HG03439 (cell line): ENCODE measurements around the gene FZD2.
"Not testable (repeated sequence)": the region's sequence is repeated elsewhere in the genome, so short reads cannot be mapped to it uniquely, and the experiment has no call there.

Source experiments
- ATAC-seq: cut with Tn5 transposase; IDR thresholded peaks from one replicate; pipeline ENCODE4 v1.9.1; 2021; ENCODE audit warnings: mild to moderate bottlenecking, moderate library complexity; ENCODE audit not compliant: unreplicated experiment

Gene FZD2

GRCh38 chr17:44572801-44573200 is 15.5 kb downstream of the FZD2 start:
- no peak for ATAC-seq

DNA sequence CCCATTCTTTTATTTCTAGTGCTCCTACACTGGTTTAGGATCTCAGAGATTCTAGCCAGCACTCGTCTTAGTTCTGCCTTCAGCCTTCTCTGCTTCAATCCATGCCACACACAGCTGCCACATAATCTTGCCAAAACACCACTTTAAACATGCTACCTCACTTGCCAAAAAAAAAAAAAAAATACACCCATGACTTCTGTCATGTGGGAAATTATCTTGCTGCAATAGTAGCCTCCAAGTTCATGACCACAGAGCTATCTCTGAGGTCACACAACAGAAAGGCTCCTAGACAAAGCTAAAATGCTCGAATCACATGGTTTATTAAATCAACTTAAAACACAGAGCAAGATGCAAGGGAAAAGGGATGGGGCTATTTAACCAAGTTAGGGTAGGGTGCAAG is 18.1 kb downstream of the FZD2 start:
- no peak for ATAC-seq

GRCh38 chr17:44578947-44579346 is 21.7 kb downstream of the FZD2 start:
- ATAC-seq = no peak

DNA sequence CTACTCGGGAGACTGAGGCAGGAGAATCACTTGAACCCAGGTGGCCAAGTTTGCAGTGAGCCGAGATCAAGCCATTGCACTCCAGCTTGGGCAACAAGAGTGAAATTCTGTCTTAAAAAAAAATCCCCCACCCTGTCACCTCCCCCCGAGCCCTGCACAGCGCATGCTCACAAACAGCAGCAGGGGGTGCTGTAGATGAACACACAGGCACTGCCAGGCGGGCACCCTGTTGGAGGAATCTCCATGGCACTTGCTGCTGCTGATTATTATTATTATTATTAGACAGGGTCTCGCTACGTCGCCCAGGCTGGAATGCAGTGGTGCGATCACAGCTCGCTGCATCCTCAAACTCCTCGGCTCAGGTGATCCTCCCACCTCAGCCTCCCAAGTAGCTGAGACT is 24.6 kb downstream of the FZD2 start:
- no peak for ATAC-seq

DNA sequence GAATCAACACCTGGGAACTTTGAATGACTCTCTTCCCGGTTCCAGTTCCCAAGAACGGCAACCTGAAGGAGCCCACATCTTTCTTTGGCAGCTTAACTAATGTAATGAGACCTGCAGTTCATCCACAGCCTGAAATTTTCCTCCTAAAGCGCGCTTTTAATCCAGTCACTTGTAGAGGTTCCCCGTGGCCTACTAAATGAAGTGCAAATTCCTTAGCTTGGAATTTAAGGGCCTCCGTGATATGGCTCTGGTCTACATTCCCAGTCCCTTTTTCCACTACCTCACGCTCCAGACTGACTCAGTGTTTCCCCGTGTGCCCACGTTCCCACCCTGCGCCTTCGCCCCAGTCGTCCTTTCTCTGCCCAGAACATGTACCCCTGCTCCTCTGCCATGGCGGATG is 27.2 kb downstream of the FZD2 start:
- ATAC-seq = no peak

GRCh38 chr17:44585315-44585714 is 28.0 kb downstream of the FZD2 start:
- no peak for ATAC-seq

GRCh38 chr17:44587339-44587738 is 30.1 kb downstream of the FZD2 start:
- ATAC-seq = no peak

DNA sequence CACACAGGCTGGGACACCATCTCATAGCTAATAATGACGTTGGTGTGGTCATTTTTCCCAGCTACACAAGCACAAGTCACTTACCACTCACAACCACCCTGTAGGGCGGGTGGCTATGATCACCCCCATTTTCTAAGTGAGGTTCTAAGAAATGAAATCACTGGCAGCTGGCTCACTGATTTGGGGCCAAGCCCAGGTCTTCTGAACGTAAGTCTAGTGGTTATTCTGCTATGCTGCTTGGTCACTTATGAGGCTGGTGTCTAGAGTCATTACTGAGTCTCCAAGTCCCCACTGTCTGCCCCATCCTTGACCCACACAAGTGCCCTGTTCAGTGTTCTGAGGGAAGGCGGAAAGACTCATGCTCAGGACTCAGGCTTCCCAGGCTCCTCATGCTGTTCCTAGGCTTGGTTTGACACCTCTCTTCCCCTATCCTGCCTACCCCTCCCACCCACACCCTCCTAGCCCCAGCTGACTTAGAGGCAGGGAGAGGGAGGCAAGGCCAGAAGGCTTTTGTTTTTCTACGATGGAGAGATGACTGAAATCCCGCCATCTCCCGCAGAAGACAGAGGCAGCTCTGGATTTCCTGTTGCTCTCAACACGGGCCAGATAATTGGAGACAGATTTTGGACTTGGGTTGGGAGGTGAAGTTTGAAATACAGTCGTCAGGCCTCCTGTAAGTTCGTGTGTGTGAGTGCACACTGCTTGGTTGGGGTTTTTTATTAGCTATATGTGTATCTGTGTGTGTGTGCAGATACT is 32.2 kb downstream of the FZD2 start:
- ATAC-seq = no peak

DNA sequence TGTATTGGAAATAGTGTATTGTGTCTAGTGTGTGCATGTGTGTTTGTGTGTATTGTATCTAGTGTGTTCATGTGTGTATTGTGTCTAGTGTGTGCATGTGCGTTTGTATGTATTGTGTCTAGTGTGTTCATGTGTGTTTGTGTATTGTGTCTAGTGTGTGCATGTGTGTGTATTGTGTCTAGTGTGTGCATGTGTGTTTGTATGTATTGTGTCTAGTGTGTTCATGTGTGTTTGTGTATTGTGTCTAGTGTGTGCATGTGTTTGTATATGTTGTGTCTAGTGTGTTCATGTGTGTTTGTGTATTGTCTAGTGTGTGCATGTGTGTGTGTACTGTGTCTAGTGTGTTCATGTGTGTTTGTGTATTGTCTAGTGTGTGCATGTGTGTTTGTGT is 32.8 kb downstream of the FZD2 start:
- ATAC-seq = not testable (repeated sequence)

DNA sequence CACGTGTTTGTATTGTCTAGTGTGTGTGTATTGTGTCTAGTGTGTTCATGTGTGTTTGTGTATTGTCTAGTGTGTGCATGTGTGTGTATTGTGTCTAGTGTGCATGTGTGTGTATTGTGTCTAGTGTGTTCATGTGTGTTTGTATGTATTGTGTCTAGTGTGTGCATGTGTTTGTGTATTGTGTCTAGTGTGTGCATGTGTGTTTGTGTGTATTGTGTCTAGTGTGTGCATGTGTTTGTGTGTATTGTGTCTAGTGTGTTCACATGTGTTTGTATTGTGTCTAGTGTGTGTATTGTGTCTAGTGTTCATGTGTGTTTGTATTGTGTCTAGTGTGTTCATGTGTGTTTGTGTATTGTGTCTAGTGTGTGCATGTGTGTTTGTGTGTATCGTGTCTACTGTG is 33.5 kb downstream of the FZD2 start:
- not testable (repeated sequence) for ATAC-seq

DNA sequence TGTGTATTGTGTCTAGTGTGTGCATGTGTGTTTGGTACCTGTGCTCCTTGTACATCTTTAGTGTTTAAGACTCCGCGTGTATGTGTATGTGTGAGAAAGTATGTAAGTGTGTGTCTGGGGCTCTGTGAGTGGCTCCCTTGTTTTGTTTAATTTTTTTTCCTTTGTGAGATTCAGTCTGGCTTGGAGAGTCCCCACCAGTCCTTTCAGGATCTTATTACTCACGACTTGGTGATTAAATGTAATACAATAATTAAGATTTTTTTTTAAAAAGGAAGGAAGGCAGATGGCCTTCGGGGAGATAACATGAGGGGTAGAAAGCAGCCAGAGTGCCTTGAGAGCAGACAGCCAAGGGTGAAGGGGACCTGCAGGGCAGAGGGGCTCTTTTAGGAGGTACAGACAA is 33.9 kb downstream of the FZD2 start:
- ATAC-seq = no peak

- no peak for ATAC-seq
Measured at GRCh38 chr17:44593156-44593555, 35.9 kb downstream of the FZD2 start.

GRCh38 chr17:44595216-44595775 is 38.0 kb downstream of the FZD2 start:
- ATAC-seq = no peak

GRCh38 chr17:44598329-44598728 is 41.0 kb downstream of the FZD2 start:
- no peak for ATAC-seq

GRCh38 chr17:44598932-44599297 is 41.6 kb downstream of the FZD2 start:
- ATAC-seq = no peak

- ATAC-seq = no peak
Measured at GRCh38 chr17:44599298-44600175, 42.3 kb downstream of the FZD2 start.

GRCh38 chr17:44601539-44601938 is 44.3 kb downstream of the FZD2 start:
- no peak for ATAC-seq

DNA sequence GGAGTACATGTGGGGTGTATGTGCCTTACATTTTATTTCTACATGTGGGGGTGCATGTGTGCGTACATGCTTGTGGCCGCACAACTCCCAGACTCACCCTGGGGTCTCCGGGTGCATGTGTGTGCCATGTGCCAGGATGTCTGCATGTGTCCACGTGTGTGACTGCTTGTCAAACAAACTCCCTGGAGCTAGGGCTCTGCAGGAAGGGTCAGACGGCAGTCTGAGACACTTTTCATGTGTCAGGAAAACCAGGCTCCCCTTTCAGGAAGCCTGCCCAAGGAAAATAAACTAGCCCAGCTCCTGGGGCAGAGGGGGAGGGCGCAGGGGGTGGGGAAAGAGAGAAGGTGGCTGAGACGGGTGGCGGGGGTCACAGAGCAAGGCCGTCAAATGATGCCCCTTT is 44.7 kb downstream of the FZD2 start:
- no peak for ATAC-seq

GRCh38 chr17:44602390-44602789 is 45.1 kb downstream of the FZD2 start:
- ATAC-seq = no peak

DNA sequence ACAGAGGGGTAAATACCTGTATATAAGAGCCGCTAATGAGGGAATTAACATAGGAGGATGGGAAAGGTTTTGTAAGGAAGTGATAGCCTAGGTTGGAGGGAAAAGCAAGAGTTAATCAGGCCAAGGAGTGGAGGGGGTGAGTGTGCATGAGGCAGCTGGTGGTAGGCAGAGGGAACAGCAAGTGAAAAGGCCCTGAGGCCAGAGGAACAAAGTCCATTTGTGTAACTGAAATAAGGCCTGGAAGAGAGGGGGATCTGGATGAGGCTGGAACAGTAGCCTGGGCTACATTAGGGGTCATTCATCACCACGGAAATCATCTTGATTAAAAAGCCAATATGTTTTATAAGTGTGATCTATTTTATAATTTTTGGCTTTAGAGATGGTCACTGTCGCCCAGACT is 45.7 kb downstream of the FZD2 start:
- ATAC-seq = no peak

GRCh38 chr17:44604116-44604761 is 47.0 kb downstream of the FZD2 start:
- no peak for ATAC-seq
